Measurements from ENCODE around the gene KIAA0825.

DNA sequence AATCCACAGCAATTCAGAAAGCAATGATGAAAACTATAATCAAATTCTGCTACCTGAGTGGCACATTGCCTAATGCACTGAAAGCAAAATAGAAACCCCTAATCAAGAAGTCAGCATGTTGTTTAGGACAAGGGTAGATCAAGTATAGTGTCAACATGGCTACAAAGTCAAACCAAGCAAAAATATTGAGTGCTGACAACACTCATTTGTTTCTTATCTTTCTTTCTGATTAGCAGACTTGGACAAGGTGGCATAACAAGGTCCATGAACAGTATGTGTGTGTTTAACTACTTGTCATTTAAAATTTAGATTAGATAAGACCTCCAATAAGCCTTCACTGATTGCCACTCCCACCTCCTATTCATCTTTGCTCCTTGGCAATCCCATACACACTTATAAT is 332.4 kb downstream of the KIAA0825 start:
- TF ChIP-seq, protein P1, sequence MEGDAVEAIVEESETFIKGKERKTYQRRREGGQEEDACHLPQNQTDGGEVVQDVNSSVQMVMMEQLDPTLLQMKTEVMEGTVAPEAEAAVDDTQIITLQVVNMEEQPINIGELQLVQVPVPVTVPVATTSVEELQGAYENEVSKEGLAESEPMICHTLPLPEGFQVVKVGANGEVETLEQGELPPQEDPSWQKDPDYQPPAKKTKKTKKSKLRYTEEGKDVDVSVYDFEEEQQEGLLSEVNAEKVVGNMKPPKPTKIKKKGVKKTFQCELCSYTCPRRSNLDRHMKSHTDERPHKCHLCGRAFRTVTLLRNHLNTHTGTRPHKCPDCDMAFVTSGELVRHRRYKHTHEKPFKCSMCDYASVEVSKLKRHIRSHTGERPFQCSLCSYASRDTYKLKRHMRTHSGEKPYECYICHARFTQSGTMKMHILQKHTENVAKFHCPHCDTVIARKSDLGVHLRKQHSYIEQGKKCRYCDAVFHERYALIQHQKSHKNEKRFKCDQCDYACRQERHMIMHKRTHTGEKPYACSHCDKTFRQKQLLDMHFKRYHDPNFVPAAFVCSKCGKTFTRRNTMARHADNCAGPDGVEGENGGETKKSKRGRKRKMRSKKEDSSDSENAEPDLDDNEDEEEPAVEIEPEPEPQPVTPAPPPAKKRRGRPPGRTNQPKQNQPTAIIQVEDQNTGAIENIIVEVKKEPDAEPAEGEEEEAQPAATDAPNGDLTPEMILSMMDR (conservative IDR thresholded peaks at IDR 0.05; ENCODE audit: low read depth in 2 of 2), result no peak
- TF ChIP-seq EZH2 (IDR thresholded peaks at IDR 0.05; ENCODE audit: low read depth, unreplicated experiment) (no peak), POLR2AphosphoS5 (IDR thresholded peaks at IDR 0.05; ENCODE audit: low read depth) (no peak)

Data from GM23338 (cell line).